ENCODE data around the gene CLEC4A. TPM values are rescaled to one million over a fixed set of nuclear protein-coding genes. Genes with fewer than 3 reads are reported as not detected.
"Not testable (repeated sequence)": the region's sequence is repeated elsewhere in the genome, so short reads cannot be mapped to it uniquely, and the experiment has no call there.

CLEC4A gene
- total RNA-seq, 1 donor from 2014 or later: 0.71 TPM

- H3K4me1 Mint-ChIP-seq (ENCODE audit: low read depth, unreplicated experiment): peaks cover 17% of the 10 kb centered on the region
- H3K27me3 Mint-ChIP-seq (ENCODE audit: unreplicated experiment): no peaks in the 10 kb centered on the region
- peaks cover 2% of the 10 kb centered on the region for H3K9me3 Mint-ChIP-seq (ENCODE audit: unreplicated experiment)
- TF ChIP-seq CTCF (IDR thresholded peaks at IDR 0.05; ENCODE audit: partially characterized antibody, unreplicated experiment): no peak
- H3K36me3 Mint-ChIP-seq (ENCODE audit: unreplicated experiment): peaks cover 5% of the 10 kb centered on the region
- H3K27ac Mint-ChIP-seq (ENCODE audit: unreplicated experiment): no peak overlapping the region
- no peak overlapping the region for H3K4me3 Mint-ChIP-seq (ENCODE audit: unreplicated experiment)
- DNase-seq: no peak
Measured at GRCh38 chr12:8087666-8088065, 35.8 kb upstream of the CLEC4A start.

- Mint-ChIP-seq H3K4me3 (ENCODE audit: unreplicated experiment) (no peak overlapping the region), H3K27me3 (ENCODE audit: unreplicated experiment) (no peaks in the 10 kb centered on the region), H3K9me3 (ENCODE audit: unreplicated experiment) (no peaks in the 10 kb centered on the region), H3K36me3 (ENCODE audit: unreplicated experiment) (peaks cover 5% of the 10 kb centered on the region), H3K27ac (ENCODE audit: unreplicated experiment) (peak overlapping the region; percentile 10), H3K4me1 (ENCODE audit: low read depth, unreplicated experiment) (peaks cover 15% of the 10 kb centered on the region)
- DNase-seq: no peak
- TF ChIP-seq CTCF (IDR thresholded peaks at IDR 0.05; ENCODE audit: partially characterized antibody, unreplicated experiment): no peak
Measured at GRCh38 chr12:8088574-8088973, 34.8 kb upstream of the CLEC4A start.

GRCh38 chr12:8089277-8089676 is 34.1 kb upstream of the CLEC4A start:
- H3K27me3 Mint-ChIP-seq (ENCODE audit: unreplicated experiment); H3K4me3 Mint-ChIP-seq (ENCODE audit: unreplicated experiment); DNase-seq; H3K27ac Mint-ChIP-seq (ENCODE audit: unreplicated experiment); H3K36me3 Mint-ChIP-seq (ENCODE audit: unreplicated experiment); H3K9me3 Mint-ChIP-seq (ENCODE audit: unreplicated experiment): not testable (repeated sequence)
- H3K4me1 Mint-ChIP-seq (ENCODE audit: low read depth, unreplicated experiment): peaks cover 12% of the 10 kb centered on the region

- Mint-ChIP-seq H3K36me3 (ENCODE audit: unreplicated experiment) (peaks cover 7% of the 10 kb centered on the region), H3K27me3 (ENCODE audit: unreplicated experiment) (no peaks in the 10 kb centered on the region), H3K4me3 (ENCODE audit: unreplicated experiment) (no peak overlapping the region), H3K4me1 (ENCODE audit: low read depth, unreplicated experiment) (peaks cover 8% of the 10 kb centered on the region), H3K9me3 (ENCODE audit: unreplicated experiment) (no peaks in the 10 kb centered on the region), H3K27ac (ENCODE audit: unreplicated experiment) (no peak overlapping the region)
- no peak for TF ChIP-seq CTCF (IDR thresholded peaks at IDR 0.05; ENCODE audit: partially characterized antibody, unreplicated experiment)
- DNase-seq: no peak
Measured at GRCh38 chr12:8089716-8090115, 33.7 kb upstream of the CLEC4A start.

- peaks cover 5% of the 10 kb centered on the region for H3K36me3 Mint-ChIP-seq (ENCODE audit: unreplicated experiment)
- no peak overlapping the region for H3K4me3 Mint-ChIP-seq (ENCODE audit: unreplicated experiment)
- no peak for DNase-seq
- H3K9me3 Mint-ChIP-seq (ENCODE audit: unreplicated experiment): no peaks in the 10 kb centered on the region
- no peak overlapping the region for H3K27ac Mint-ChIP-seq (ENCODE audit: unreplicated experiment)
- H3K4me1 Mint-ChIP-seq (ENCODE audit: low read depth, unreplicated experiment): peaks cover 5% of the 10 kb centered on the region
- no peaks in the 10 kb centered on the region for H3K27me3 Mint-ChIP-seq (ENCODE audit: unreplicated experiment)
- no peak for TF ChIP-seq CTCF (IDR thresholded peaks at IDR 0.05; ENCODE audit: partially characterized antibody, unreplicated experiment)
Measured at GRCh38 chr12:8093291-8093690, 30.1 kb upstream of the CLEC4A start.

Data from glutamatergic neuron (in vitro differentiated cells).